GM18867 (cell line): Measurements from ENCODE around the gene PCBD1.

Experiments
- ATAC-seq: cut with Tn5 transposase; IDR thresholded peaks from one replicate; pipeline ENCODE4 v1.9.1; 2021; ENCODE audit warnings: mild to moderate bottlenecking, moderate library complexity; ENCODE audit not compliant: unreplicated experiment

Gene PCBD1

DNA sequence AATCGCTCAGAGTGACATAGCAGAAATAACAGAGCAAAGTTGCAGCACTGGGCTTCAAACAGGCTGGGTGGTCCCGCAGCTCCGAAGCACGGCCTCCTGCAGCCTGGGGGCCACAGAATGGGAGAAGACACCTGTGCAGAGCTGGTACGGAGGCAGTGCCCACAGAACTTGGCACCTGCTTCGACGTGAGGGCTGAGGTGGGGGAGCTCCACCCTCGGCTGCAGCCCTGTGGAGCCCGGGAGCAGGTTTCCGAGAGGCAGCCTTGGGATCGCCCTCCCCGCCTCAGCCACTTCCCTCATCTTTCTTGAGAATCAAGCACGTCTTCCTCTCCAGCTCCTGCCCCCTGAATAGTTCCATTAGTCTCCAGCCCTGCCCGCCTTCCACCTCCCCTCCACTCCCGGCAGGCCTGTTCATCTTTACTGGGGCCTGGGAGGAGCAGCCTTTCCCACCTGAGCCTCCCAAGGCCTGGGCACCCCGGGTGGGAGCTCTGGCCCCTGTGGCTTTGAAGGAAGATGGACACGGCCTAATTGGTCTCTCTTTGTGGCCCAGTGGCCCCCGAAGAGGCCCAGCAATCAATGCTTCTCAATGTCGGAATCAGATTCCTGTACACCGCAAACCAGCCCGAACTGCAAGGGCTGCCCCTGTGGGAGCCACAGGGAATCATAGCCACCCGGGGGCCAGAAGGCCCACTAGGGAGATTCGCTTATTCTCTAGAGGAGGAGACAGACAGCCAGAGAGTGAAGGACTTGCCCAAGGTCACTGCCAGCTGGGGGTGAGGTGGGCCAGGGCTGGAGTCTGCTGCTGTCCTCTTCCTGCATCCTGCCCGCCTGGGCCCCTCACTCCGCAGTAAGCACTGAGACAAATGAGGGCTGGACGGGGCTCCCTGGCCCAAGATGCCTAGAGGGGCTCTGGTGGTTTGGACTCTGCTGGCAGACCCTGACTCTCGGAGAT is 17.0 kb upstream of the PCBD1 start:
- no peak for ATAC-seq

DNA sequence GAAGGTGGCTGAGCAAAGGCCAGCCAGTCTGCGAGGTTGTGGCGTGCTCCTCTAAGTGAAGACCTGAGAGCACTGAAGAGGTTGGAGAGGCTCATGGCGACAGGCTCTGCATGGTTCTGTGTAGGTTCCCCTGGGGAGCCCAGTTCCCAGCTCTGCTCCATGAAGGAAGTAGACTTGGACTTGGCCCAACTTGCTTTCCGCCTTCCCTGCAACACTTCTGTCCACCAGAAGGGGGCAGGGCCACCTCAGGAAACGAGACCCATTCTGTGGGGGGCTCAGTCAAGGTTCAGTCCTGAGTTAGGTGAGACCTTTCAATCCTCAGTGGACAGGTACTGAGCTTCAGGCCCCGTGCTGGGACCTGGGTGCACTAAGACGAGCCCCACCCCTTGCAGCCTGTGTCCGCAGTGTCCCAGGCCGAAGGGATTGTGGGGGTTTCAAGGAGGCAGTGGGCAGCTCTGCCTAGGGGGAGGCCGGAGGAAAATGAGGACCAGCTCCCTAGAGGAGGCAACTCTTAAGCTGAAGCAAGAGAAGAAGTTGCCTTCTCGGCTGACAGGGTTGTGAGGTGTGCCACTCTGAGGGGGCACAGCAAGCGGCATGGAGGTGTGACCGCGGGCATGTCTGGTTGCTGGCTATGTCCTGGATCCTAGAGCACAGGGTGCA is 15.0 kb upstream of the PCBD1 start:
- no peak for ATAC-seq

DNA sequence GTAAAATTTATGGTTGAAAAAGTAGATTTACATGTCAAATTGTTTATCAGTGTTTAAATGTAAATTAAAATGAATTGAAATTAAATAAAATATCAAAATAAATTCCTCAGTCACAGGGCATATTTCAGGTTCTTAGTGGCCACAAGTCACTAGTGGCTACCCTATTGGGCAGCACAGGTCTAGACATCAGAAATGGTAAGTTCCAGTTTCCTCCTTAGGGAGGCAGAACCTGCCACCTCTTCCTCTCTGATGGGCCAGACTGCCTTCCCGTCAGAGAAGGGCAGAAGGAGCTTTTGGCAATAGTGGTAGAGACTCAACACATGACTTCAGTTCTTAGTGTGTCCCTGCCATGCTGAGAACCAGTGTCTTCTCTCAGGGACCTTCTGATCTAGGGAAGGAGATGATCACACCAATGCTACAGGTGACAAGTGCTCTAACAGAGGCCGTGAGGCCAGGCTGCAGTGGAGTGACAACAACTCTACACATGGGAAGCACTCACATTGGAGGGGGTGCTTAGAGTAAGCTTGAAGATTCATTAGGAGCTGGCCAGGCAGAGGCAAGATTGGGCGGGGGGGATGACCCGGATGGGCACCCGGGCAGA is 14.4 kb upstream of the PCBD1 start:
- ATAC-seq = no peak

DNA sequence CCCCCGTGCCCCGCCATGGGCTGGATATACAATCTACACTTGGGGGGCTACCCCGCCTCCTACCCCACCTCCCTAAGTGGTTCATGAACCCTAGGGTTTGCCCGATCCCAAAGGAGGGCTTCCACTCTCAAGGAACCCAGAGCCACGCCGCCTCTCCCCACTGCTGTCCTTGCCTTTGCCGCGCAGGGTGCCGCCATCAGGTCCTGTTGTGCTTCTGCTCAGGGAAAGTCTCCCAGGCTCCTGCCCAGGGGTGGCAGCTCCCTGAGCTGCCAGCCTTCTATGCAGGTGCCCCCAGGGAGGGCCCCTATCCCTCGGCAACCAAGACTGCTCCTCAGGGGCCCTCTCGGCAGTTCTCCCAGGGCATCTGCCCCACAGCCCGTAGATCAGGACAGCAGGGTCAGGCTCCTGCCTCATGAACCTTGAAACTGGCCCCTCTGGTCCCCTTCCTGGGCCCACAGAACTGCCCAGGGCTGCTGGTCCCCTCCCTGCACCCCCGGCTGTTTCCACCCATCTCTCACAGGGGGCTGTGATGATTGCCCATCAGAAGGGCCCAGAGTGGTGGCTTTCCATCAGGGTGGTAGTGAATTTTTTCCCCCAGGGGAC is 13.0 kb upstream of the PCBD1 start:
- no peak for ATAC-seq

DNA sequence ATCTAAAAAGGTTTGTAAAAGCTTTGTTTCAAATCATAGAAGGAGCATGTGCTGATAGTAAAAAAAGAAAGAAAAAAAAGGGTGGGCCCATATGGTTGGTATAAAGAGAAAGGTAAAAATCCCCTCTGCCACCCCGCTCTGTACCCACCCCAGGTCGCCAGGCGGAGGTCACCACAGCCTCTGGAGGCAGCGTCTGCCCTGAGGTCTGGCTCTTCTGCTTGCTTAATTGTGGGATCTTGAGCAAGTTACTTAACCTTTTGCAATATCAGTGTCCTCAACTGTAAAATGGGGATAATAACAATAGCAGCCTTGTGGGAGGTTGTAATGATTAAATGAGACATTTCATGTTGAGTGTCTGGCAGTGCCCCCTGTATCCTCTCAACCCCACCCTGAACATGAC is 10.7 kb upstream of the PCBD1 start:
- no peak for ATAC-seq

DNA sequence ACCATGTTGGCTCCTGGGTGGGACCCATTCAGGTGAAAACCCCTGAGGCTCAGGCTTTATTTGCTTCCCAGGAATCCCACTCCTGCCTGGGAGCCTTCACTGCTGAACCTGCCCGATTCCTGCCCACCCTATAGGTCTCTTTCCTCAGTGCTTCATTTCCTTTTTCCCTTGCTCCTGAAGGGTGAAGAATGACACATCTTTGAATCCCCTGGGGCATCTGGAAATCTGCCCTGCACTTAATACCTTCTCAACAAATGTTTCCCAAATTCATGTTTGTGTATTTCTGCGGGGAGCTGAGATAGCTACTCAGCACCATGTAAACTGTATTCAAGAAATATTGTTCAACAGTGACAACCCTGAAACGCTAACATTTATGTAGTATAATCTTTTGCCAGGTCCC is 10.3 kb upstream of the PCBD1 start:
- no peak for ATAC-seq

DNA sequence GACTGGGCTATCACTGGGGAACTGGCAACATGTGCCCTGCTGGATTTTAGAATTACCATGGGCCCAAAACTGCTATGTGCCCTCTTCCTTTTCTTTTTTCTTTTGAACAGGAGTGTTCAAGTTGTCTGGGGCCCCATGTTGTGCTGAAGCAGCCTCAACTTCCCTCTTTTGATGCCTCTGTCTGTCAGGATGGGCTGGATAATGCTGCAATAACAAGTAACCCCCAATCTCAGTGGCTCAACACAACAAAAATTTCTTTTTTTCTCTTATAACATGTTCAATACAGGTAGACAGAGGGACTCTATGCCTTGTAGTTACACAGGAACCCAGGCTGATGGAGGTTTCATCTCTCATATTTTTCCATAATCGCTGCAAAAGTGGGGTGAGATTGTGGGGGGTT is 8.2 kb upstream of the PCBD1 start:
- ATAC-seq = no peak

DNA sequence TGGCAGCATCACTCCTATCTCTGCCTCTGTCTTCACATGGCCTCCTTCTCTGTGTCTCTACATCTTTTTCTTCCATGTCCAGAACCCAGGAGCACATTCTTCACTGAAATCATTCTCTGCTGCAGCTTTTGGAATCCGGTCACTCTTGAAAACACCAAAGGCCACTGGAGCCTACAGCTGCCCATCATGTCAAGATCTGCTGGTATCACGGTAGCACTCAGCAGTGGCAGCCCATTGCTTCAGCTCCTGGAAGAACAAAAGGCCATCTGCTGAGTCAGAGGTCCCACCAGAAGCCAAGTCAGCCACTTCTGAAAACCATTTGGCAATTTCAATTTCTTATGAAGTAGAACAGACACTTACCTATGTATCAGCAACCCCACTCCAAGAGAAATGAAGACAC is 6.1 kb upstream of the PCBD1 start:
- no peak for ATAC-seq

DNA sequence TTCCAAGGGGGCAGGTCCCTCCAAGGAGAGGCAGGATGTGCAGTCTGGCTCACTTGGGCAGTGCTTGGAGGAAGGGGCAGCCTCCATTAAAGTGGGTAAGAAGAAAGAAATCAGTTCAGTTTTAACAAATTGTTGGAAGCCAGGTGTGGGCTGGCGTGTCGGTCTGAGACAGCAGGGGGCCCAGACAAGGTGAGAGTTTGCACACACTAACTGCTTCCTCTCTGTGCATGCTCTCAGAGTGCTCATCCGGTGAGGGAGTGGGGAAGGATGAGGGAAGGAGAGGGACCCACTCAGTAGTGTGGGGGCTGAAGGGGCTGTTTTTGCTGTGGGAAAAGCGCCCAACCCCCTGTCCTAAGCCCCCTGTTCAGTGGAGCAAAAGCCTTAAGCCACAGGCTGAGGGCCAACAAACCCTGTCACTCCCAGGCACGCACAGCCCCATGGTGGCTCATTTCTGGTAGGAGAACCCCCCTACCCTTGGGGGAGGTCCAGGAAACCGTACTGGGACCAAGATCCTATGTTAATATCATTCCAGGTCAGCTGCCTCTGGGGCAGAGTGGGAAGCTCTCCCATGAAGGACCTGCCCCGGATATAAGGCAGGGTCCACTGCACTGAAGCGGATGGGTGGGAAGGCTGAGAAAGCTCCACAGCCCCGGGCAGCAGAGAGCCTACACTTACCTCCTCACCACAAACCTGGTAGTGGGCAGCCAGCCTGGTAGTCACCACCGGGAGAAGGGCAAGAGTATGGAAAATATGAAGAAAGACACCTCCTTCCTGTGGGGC is 5.1 kb upstream of the PCBD1 start:
- no peak for ATAC-seq

DNA sequence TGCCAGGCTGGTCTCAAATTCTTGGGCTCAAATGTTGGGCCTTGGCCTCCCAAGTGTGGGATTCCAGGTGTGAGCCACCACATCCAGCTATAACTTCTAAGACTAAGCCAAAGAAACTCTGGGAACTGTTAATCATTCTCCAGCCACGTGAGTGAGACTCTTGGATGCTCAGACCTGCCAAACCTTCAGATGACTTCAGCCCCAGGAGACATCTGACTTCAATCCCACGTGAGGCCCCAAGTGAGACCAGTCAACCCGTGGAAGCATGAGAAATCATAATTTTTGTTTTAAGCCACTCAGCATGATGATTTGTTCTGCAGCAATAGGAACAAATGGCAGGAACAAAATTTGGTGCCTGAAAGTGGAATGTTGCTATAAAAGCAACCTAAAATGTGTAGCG is 4.3 kb upstream of the PCBD1 start:
- ATAC-seq = no peak

DNA sequence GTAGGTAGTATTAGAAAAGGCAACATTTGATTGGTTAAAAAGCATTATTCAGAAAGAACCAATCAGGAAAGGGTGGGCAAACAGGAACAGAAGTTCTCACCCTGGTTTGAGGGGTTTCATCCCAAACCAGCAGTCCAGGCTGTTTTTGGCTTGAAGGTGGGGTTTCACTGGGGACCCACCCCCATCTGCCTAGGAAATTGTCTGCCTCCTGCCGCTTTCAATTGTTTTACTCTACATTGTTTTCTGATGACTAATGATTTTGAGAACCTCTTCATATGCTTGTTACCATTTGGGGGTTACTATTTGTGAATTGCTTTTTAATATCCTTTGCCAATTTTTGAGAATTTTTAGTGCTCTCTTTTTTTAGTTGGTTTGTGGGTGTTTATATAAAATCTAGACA is 3.3 kb upstream of the PCBD1 start:
- ATAC-seq = no peak

DNA sequence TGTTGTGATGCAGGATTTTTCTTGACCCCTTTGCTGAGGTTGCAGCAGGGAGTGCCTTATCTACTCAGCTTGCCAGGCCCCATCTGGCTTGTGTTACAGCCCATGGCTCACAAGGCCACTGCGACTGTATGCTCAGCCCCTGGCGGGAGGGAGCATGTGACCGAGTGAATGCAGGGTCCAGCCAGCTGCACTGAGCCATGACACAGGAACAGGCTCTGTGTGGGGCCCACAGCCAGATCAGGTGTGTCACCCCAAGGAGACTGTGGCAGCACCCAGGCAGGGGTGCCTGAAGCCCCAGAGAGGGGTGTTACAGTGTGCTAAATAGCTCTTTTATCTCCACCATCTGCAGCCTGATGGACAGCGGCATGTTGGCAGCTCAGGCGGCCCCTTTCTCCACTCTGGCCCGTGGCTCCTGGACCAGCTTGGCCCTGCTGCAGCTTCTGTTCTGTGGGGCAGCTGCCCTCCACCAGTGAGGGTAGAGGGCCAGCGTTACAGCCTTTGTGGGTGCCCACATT is 2.6 kb upstream of the PCBD1 start:
- no peak for ATAC-seq

DNA sequence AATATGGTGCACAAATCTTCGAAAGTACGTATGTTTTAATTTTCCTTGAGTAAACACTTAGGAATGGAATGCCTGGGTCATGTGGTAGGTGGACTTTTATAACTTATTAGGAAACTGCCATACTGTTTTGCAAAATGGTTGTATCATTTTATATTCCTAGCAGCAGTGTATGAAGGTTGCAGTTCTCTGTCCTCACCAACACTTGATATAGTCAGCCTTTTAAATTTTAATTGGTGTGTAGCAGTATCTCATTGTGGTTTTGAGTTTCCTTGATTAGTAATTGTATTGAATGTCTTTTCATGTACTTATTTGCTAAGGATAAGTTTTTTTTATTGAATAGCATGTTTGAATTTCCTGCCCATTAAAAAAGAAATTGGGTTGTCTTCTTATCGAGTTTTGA is 926 bp upstream of the PCBD1 start:
- ATAC-seq = no peak

DNA sequence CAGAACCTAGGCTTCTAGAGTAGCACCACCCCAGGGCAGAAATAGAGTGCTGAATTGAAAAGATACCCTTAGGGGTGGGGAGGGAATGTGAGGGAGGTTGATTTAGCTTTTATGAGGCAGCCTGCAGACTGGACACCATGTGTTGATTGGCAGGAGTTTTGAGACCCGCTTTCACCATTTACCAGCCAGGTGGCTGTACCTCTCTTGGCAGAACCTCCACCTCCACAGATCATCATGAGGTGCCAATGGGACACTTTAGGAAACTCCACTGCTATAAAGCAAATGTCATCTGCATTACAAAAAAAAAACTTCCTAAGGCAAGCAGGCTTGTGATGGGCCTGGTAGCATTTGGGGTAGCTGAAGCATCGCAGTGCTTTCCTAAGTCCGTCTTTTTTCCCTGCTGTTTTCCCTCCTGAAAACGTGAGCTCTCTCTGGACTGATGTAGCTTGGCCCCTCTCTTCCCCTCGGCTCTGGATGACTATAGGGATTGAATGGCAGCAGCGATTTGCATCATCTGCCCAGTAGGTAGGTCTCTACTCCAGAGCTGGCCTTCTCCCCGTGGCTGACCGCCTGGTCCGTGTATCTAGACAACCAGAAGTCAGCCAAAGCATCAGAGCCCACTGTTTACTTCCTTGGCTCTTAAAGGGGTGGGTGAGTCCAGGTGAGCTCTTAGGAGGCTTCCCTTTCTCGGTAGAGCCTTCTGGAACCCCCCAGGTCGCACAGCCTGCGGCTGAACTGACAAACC is 1.3 kb downstream of the PCBD1 start:
- ATAC-seq = no peak

DNA sequence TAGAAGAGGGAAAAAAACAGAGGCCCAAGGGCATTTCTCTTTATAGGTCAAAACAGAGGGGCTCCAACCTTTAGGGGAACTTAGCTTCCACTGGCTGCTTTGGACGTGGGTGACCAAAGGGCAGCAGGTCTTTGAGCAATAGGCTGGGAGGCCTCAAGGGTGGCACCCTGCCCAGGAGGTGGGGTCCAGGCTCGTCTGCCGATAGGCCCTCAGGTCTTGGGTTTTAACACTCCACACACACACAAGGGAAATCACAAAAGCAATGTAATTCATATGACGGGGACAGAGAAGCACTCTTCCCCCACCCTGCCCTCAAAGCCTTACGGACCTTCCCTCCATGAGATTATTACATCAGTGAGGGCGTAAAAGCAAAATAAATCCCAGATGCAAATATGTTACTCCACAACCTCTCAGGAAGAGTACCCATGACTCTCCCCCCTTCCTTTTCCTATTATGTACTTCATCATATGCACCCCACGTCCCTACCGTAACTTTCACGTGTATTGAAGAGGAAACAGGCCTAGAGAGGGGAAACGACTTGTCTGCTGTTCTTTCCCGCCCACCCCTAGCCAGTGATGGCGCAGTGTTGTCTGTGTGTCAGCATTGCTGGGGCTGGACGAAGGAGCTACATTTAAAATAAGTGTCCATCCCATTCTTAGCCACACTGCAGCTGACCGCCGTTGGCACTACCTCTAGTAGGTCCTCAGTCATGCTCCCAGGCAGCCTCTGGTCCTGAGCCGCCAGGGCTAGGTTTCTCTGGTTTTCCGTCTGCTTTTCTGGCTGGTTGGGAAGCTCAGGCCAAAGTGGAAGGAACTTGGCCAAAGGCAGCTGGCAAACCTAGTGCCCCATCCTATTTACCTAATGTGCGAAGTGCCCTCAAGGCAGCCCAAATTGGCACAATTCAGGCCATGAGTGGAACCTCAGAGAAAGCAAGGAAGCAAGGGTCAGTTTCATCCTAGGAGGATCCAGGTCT is 2.1 kb downstream of the PCBD1 start:
- no peak for ATAC-seq

DNA sequence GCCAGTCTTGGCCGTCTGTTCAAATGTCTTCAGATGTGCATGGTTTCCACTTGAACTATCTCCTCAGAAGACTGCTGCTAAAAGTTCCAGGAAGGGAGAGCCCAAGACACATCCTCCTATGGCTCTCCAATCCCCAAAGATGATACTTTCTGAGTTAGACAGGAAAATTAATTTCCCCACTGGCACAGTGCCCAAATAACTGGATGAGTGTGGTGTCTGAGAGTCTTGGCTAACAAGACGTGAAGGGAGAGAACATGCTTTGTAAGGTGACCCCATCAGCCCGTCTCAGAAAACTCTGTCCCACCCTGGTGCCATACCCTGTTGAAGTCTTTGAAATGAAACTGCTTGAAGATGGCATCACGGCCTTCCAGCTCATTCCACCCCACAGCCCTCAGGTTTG is 2.9 kb downstream of the PCBD1 start:
- no peak for ATAC-seq

DNA sequence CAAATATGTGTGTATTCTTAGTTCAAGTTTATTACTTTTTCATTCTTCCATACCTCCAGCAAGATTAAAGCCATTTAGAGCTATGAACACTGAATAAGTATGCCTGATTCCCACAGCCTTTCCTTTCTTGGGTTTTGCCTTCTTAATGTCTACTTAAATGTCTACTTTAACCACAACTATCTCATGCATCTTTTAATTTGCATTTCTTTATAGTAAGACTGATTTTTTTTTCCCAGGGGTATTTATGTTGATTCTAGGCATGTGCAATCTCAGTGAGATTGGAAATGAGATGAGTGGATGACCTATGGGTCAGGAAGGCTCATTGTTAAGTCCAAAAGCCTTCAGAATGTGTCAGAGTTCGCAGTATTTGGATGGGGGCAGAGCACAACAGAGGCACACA is 3.6 kb downstream of the PCBD1 start:
- no peak for ATAC-seq

DNA sequence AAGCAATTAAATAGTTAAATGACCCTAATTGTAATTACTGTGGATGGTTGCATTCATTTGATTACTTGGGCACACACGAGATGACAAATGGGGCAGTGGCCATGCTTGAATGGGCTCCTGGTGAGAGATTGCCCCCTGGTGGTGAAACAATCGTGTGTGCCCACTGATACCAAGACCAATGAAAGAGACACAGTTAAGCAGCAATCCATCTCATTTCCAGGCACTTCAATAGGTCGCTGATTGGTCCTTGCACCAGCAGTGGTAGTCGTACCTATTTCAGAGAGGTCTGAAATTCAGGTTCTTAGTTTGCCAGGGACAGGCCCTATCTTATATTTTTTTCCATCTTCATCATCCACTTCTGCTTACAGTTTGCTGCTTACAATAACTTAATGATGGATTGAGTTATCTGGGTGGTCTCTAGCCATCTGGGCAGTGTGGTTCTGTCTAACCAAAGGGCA is 8.3 kb downstream of the PCBD1 start:
- peak; percentile 69 for ATAC-seq

DNA sequence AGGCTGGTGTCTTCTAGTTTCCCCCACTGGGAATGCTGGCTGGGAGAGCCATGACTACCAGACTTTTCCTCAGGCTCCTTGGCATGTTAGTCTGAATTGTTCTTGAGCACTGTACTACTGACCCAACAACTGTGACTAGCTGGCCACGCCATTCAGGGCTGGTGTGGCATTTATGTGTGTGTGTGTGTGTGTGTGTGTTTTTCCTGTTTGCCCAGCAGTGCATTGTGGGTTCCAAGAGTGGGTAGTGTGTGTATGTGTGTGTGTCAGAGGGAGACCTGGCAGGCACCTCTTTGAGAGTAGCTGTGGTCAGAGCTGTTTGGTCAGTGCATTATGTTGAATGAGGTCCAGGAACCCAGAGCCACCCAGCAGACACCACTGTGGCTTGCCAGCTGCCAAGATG is 9.2 kb downstream of the PCBD1 start:
- no peak for ATAC-seq
